RPMI8226 (cell line): ENCODE data around the gene KCMF1.

Source experiments
- DNase-seq: peaks from one replicate; pipeline ENCODE4 v3.0.0-alpha.2; 2015

Gene KCMF1

DNA sequence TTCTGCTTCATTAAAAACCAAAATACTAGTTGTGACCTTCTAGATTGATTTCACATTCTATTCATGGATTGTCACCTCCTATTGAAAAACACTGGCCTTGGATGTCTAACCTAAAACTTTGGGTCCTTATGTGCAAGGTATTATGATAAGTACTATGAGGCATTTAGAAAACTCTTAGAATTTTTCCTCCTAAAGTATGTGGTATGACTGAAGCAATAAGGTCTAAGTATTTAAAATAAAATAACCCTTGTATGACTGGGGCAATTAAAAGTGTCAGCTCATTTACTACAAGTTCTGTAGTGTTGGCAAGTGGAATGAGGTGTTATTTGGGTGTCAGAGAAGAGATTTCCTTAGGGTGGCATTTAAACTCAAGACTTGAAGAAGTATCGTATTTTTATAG, 15.1 kb downstream of the KCMF1 start:
- no peak for DNase-seq

- no peak for DNase-seq
Measured at GRCh38 chr2:84989422-84989821, 18.5 kb downstream of the KCMF1 start.

GRCh38 chr2:84989927-84990326, 19.0 kb downstream of the KCMF1 start:
- no peak for DNase-seq

DNA sequence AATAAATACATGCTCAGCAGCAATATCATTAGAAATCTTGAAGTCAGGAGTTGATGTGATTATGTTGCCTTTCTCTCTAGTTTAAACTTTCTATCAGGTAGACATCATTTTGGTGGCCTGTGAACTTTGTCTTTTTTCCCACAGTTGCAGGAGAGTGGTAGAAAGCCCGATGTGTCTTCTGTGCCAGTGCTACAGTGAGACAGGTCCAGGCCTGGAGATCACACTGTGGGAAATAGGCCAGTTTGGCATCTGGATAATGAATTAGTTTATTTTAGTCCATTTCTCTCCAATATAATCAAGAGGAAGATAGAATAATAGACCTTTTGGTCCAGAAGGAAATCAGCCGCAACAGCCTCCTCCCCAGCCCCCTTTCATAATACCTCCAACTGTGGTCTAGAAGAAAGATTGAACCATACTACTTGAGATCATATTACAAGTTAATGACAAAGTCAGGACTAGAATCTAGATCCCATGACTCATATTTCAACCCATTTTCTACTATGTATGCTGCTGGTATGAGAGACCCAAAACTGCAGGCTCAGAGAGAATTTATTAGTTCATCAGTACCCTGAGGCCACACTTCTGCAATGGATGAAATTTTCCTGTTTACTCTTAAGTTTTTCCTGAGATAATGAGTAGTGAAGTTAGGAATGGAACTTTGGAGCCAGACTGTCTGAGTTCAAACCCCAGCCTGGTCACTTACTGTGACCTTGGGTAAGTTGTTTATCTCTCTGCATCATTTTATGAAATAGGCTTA, 20.6 kb downstream of the KCMF1 start:
- no peak for DNase-seq

DNA sequence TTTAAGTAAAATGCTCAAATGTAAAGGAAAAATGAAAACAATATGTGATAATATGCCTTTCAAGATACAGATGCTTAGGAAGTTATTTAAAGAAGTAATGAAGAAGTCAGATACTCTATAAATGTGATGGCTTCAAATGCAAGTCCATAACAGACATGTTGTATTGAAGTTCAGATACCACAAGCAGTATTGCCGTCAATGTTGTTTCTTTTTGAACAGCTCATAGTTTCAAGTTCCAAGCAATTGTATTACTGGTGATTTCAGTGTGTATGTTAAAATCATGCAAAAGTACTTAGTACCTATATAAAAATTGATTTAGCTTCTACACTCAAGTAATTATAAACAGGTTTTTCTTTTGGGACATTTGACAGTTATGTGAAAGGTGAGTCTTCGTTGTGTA, 24.9 kb downstream of the KCMF1 start:
- DNase-seq: no peak

DNA sequence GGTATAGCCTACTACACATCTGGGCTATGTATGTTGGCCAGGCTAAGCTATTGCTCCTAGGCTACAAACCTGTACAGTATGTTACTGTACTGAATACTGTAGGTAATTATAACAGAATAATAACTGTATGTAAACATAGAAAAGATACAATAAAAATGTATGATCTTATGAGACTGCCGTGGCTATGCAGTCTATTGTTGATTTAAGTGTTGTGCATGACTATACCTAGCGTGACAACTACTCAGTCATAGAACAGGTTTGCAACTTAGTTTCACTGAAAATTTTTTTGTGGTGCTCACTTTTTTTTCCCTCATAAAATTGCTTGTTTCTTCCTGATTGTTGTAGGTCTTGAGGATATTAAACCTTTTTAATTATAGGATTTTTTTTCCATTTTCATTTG, 25.9 kb downstream of the KCMF1 start:
- no peak for DNase-seq

- DNase-seq: no peak
Measured at GRCh38 chr2:84999553-84999955, 28.6 kb downstream of the KCMF1 start.

DNA sequence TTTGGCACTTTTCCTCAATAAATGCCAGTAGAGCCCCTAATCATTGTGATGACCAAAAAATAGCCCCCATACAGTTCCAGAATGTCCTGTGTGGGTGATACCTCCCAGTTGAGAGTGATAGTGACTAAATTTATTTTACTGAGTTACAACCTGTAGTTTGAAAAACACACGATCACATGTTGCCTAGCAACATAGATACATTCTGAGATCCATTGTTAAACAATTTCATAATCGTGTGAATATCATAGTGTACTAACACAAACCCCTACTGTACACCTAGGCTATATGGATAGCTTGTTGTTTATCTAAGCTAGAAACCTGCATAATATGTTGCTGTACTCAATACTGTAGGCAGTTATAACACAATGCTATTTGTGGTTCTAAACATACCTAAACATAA, 30.6 kb downstream of the KCMF1 start:
- DNase-seq: no peak

GRCh38 chr2:85002534-85002933, 31.6 kb downstream of the KCMF1 start:
- DNase-seq: no peak

DNA sequence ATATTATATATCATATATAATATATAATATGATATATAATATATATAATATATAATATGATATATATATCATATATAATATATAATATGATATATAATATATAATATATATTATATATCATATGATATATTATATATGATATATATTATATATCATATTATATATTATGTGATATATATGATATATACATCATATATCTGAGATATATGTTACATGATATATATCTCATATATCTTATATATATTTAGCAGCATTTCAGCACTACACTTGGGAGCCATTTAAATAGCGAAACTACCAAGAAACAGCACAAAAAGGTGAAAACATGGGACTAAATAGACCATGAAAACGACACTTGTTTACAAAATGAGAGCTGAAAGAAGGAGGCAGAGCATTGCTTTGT, 37.3 kb downstream of the KCMF1 start:
- no peak for DNase-seq

DNA sequence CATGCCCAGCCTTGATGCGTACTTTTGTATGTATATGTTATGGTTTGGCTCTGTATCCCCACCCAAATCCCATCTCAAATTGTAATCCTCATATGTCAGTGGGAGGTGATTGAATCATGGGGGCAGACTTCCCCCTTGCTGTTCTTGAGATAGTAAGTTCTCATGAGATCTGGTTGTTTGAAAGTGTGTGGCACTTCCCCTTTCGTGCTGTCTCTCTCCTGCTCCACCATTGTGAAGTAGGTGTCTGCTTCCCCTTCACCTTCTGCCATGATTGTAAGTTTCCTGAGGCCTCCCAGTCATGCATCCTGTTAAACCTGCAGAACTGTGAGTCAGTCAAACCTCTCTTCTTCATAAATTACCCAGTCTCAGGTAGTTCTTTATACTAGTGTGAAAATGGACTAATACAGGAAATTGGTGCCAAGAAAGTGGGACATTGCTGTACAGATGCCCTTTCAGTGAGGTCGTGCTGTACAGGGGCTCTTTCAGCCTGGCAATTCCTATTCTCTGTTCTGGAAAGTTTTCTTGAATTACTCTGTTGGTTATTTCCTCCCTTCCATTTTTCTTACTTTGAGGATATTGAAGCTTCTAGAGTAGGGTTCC, 38.2 kb downstream of the KCMF1 start:
- no peak for DNase-seq

- DNase-seq: no peak
Measured at GRCh38 chr2:85010404-85010803, 39.4 kb downstream of the KCMF1 start.

DNA sequence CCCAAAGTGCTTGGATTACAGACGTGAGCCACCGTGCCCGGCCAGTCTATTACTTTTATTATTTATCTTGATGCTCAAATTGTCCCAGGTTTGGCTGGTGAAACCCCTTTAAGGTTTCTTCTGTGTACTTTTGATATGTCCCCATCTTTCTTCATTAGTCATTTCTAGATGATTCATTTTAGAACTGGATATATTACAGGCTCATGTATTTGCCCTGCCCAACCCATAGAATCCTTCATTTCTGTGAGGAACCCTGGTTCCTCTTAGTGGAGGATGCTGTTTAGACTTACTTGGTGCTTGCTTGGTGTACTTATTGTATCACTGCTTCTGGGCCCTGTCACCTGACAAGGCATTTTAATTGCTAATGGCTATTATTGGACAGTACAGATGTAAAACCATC, 40.1 kb downstream of the KCMF1 start:
- DNase-seq: no peak

DNA sequence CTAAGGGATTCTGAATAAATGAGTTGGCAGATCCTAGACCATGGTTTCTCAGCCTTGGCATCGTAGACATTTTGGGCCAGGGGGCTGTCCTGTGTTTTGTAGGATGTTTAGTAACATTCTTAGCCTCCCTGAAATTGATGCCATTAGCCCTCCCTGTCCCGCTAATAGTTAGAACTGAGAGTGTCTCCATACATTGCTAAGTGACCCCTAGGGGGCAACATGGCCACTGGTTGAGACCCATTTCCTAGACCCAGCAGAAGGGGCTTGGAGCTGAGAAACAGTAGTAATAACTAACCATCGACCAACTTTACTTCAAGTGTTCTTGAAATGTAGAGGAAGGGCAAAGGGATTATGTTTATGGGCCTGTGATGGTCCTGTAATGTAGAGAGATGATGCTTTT, 40.8 kb downstream of the KCMF1 start:
- no peak for DNase-seq

DNA sequence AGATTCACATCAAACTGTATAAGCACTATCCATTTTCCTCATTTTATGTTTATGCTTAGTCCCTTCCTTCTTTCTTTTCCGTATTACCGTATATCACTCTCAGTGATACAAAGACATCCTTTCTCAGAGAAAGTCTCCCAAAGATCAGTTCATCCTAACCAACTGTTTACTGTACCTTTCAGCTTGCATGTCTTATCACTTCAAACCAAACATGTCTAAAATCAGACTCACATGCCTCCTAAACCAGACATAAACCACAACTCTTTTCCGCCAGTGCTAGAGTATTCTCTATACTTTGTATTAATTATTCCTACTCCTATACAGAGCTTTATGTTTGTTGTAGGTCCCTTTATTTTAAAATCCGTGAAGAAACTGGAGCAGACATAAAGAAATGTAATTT, 41.5 kb downstream of the KCMF1 start:
- DNase-seq: no peak

DNA sequence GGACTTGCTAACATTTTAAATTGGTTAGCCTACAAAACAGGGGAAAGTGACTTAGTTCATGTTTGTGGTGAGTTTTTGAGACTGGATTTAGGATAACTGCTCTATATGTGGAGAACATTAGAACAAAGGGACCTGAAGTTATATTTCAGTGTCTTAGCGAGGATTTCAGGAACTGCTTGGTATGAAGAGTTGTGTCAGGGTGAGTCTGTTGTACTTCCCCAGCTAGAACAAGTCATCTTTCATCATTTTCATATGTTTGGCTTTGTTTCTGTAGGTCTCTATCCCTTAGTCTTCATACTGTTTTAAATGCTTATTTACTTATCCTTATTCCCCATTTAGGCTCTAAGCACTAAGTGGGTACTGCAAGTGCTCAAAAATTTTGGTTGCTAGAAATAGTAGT, 41.9 kb downstream of the KCMF1 start:
- DNase-seq: no peak

- DNase-seq: no peak
Measured at GRCh38 chr2:85015653-85016360, 44.8 kb downstream of the KCMF1 start.

- no peak for DNase-seq
Measured at GRCh38 chr2:85016446-85016845, 45.5 kb downstream of the KCMF1 start.

- DNase-seq: peak; percentile 9
Measured at GRCh38 chr2:85017411-85018048, 46.6 kb downstream of the KCMF1 start.

DNA sequence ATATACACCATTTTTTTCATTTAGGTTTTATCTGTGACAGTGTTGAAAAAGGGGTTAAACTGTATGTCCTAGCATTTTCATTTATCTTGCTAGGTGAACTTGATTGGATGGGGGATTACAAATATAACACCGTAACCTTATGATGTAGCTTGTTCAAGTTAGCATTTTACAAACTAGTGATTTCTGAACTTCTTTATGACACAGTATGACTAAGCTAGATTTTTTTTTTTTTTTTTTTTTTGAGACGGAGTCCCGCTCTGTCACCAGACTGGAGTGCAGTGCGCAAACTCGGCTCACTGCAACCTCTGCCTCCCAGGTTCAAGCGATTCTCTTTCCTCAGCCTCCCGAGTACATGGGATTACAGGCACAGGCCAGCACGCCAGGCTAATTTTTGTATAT, 47.1 kb downstream of the KCMF1 start:
- DNase-seq: no peak

DNA sequence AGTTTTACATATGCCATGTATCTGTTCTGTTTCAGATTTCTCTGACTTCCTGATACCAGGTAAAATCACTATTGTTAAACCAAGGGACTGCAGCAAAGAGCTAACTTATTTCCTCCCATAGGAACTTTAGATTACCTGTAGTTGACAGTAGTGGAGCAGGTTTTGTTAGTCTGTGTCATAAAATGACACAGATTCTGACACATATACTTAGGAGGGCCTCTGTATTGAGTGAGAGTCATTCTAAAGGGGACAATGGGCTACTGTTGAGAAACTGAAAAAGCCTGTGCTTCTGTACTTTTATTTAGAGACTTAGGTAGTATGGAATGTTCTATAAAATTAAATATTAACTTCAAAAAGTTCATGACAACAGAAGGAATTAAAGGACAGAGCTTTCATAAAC, 48.2 kb downstream of the KCMF1 start:
- DNase-seq: no peak

- no peak for DNase-seq
Measured at GRCh38 chr2:85022232-85022631, 51.3 kb downstream of the KCMF1 start.

GRCh38 chr2:85024372-85025047, 53.5 kb downstream of the KCMF1 start:
- DNase-seq: no peak
